Natural killer cell treated with Interleukin-12 subunit alpha and Interleukin-12 subunit beta and Interleukin-15 and Interleukin-18, amount 100 ng/mL, for 72 hours (primary cell): ENCODE results near the gene VEZF1. TPM values are rescaled to one million over a fixed set of nuclear protein-coding genes. Genes with fewer than 3 reads are reported as not detected.

Experiments used
- ATAC-seq, 2 donors: fragments of 150-1000 bp; cut with Tn5 transposase in 1 of 2; sonication (Bioruptor Pico), chemical (Tn5 transposase) in 1 of 2; 2 replicates each; pipeline ENCODE4 v1.10.0; 2021
- DNase-seq: peaks from one replicate; pipeline ENCODE4 v3.0.0; 2022; ENCODE audit warnings: low spot score
- H3K27ac Mint-ChIP-seq, 2 donors: 1 replicate in 1 of 2; 2 replicates in 1 of 2; pipeline ENCODE4 v1.8.0; 2022; ENCODE audit warnings: mixed read lengths in 2 of 2, mild to moderate bottlenecking in 1 of 2, moderate library complexity in 1 of 2
- H3K27me3 Mint-ChIP-seq, 2 donors: 1 replicate in 1 of 2; 2 replicates in 1 of 2; pipeline ENCODE4 v1.8.0; 2022; ENCODE audit warnings: mixed read lengths in 2 of 2
- H3K36me3 Mint-ChIP-seq: one replicate; pipeline ENCODE4 v1.8.0; 2022; ENCODE audit warnings: mixed read lengths
- H3K4me1 Mint-ChIP-seq, 2 donors: 1 replicate in 1 of 2; 2 replicates in 1 of 2; pipeline ENCODE4 v1.8.0; 2022; ENCODE audit warnings: low read depth in 2 of 2, mixed read lengths in 2 of 2, mild to moderate bottlenecking in 1 of 2
- H3K4me3 Mint-ChIP-seq: one replicate; pipeline ENCODE4 v1.8.0; 2022; ENCODE audit warnings: mixed read lengths
- H3K9me3 Mint-ChIP-seq: 2 replicates; pipeline ENCODE4 v1.8.0; 2022; ENCODE audit warnings: mixed read lengths
- total RNA-seq, 2 donors: library from RNA; stranded (reverse); gene quantifications; one replicate each; pipeline ENCODE4 v1.2.3, GENCODE V29; 2022

The VEZF1 gene
- total RNA-seq, 2 donors from 2014 or later = 29.1 to 31.8 TPM

GRCh38 chr17:57991537-57991936 lies 3.5 kb upstream of the VEZF1 start:
- no peak overlapping the region for H3K4me3 Mint-ChIP-seq
- DNase-seq = no peak
- H3K4me1 Mint-ChIP-seq = peaks cover 37 to 43% of the 10 kb centered on the region in 2 donors
- H3K27me3 Mint-ChIP-seq = no peaks in the 10 kb centered on the region
- no peaks in the 10 kb centered on the region for H3K36me3 Mint-ChIP-seq
- H3K27ac Mint-ChIP-seq = no peak overlapping the region
- H3K9me3 Mint-ChIP-seq = no peaks in the 10 kb centered on the region
- no peak for ATAC-seq

- no peaks in the 10 kb centered on the region for H3K9me3 Mint-ChIP-seq
- peak overlapping the region; percentile 89 for H3K4me3 Mint-ChIP-seq
- no peaks in the 10 kb centered on the region for H3K27me3 Mint-ChIP-seq
- peak overlapping the region; percentile 86 to 95 for H3K27ac Mint-ChIP-seq
- no peaks in the 10 kb centered on the region for H3K36me3 Mint-ChIP-seq
- ATAC-seq (no peak), DNase-seq (no peak)
- H3K4me1 Mint-ChIP-seq = peaks cover 44 to 46% of the 10 kb centered on the region in 2 donors
Observed at GRCh38 chr17:57990037-57990436, 2.0 kb upstream of the VEZF1 start.

- Mint-ChIP-seq H3K4me3 (peak overlapping the region; percentile 94), H3K4me1 (peaks cover 52 to 53% of the 10 kb centered on the region in 2 donors), H3K36me3 (no peaks in the 10 kb centered on the region), H3K9me3 (no peaks in the 10 kb centered on the region), H3K27me3 (no peaks in the 10 kb centered on the region), H3K27ac (peak overlapping the region; percentile 86 to 95)
- DNase-seq (no peak), ATAC-seq (peak; percentile 87 to 88)
Observed at GRCh38 chr17:57988301-57989250, 522 bp upstream of the VEZF1 start.

- Mint-ChIP-seq H3K4me3 (peak overlapping the region; percentile 94), H3K4me1 (peaks cover 60 to 67% of the 10 kb centered on the region in 2 donors), H3K27ac (peak overlapping the region; percentile 86 to 88), H3K36me3 (peaks cover 9% of the 10 kb centered on the region), H3K9me3 (no peaks in the 10 kb centered on the region), H3K27me3 (no peaks in the 10 kb centered on the region)
- peak; percentile 71 for DNase-seq
- ATAC-seq = peak in 1 of 2 donors; percentile 29
Observed at GRCh38 chr17:57986841-57987580, 1.0 kb downstream of the VEZF1 start.

GRCh38 chr17:57985675-57985974 lies 2.4 kb downstream of the VEZF1 start:
- Mint-ChIP-seq H3K27ac (no peak overlapping the region), H3K4me1 (peaks cover 66 to 81% of the 10 kb centered on the region in 2 donors), H3K9me3 (no peaks in the 10 kb centered on the region), H3K36me3 (peaks cover 21% of the 10 kb centered on the region), H3K27me3 (no peaks in the 10 kb centered on the region), H3K4me3 (peak overlapping the region; percentile 94)
- DNase-seq (no peak), ATAC-seq (no peak)

- DNase-seq (no peak), ATAC-seq (no peak)
- no peaks in the 10 kb centered on the region for H3K27me3 Mint-ChIP-seq
- H3K27ac Mint-ChIP-seq = peak overlapping the region in 1 of 2 donors; percentile 32
- H3K4me3 Mint-ChIP-seq = peak overlapping the region; percentile 94
- H3K4me1 Mint-ChIP-seq = peaks cover 66 to 81% of the 10 kb centered on the region in 2 donors
- peaks cover 22% of the 10 kb centered on the region for H3K36me3 Mint-ChIP-seq
- H3K9me3 Mint-ChIP-seq = no peaks in the 10 kb centered on the region
Observed at GRCh38 chr17:57984936-57985674, 2.9 kb downstream of the VEZF1 start.

GRCh38 chr17:57984261-57984890 lies 3.7 kb downstream of the VEZF1 start:
- H3K4me1 Mint-ChIP-seq = peaks cover 59 to 74% of the 10 kb centered on the region in 2 donors

GRCh38 chr17:57983446-57983845 lies 4.6 kb downstream of the VEZF1 start:
- peaks cover 33% of the 10 kb centered on the region for H3K36me3 Mint-ChIP-seq
- DNase-seq (no peak), ATAC-seq (no peak)
- no peaks in the 10 kb centered on the region for H3K9me3 Mint-ChIP-seq
- H3K4me1 Mint-ChIP-seq = peaks cover 55 to 70% of the 10 kb centered on the region in 2 donors
- peak overlapping the region; percentile 69 for H3K4me3 Mint-ChIP-seq
- no peak overlapping the region for H3K27ac Mint-ChIP-seq
- H3K27me3 Mint-ChIP-seq = no peaks in the 10 kb centered on the region

More at GRCh38 chr17:57984261-57984890, 3.7 kb downstream of the VEZF1 start:
- DNase-seq (no peak), ATAC-seq (no peak)
- Mint-ChIP-seq H3K36me3 (peaks cover 23% of the 10 kb centered on the region), H3K27ac (peak overlapping the region in 1 of 2 donors; percentile 32), H3K9me3 (no peaks in the 10 kb centered on the region), H3K4me3 (peak overlapping the region; percentile 69), H3K27me3 (no peaks in the 10 kb centered on the region)

- H3K36me3 Mint-ChIP-seq = peaks cover 40% of the 10 kb centered on the region
- H3K9me3 Mint-ChIP-seq = no peaks in the 10 kb centered on the region
- peak overlapping the region; percentile 57 for H3K4me3 Mint-ChIP-seq
- no peaks in the 10 kb centered on the region for H3K27me3 Mint-ChIP-seq
- peak; percentile 26 to 56 for ATAC-seq
- no peak for DNase-seq
- no peak overlapping the region for H3K27ac Mint-ChIP-seq
- peaks cover 54 to 76% of the 10 kb centered on the region in 2 donors for H3K4me1 Mint-ChIP-seq
Observed at GRCh38 chr17:57982452-57983170, 5.4 kb downstream of the VEZF1 start.

- H3K27ac Mint-ChIP-seq = no peak overlapping the region
- H3K9me3 Mint-ChIP-seq = no peaks in the 10 kb centered on the region
- DNase-seq (no peak), ATAC-seq (no peak)
- peaks cover 52% of the 10 kb centered on the region for H3K36me3 Mint-ChIP-seq
- no peaks in the 10 kb centered on the region for H3K27me3 Mint-ChIP-seq
- H3K4me1 Mint-ChIP-seq = peaks cover 41 to 60% of the 10 kb centered on the region in 2 donors
- no peak overlapping the region for H3K4me3 Mint-ChIP-seq
Observed at GRCh38 chr17:57980522-57980921, 7.5 kb downstream of the VEZF1 start.

- Mint-ChIP-seq H3K36me3 (peaks cover 63% of the 10 kb centered on the region), H3K9me3 (no peaks in the 10 kb centered on the region), H3K27ac (peak overlapping the region in 1 of 2 donors; percentile 15), H3K4me3 (no peak overlapping the region), H3K27me3 (no peaks in the 10 kb centered on the region), H3K4me1 (peaks cover 27 to 46% of the 10 kb centered on the region in 2 donors)
- DNase-seq = no peak
- no peak for ATAC-seq
Observed at GRCh38 chr17:57979076-57979475, 9.0 kb downstream of the VEZF1 start.

GRCh38 chr17:57976594-57976993 lies 11.5 kb downstream of the VEZF1 start:
- Mint-ChIP-seq H3K9me3 (no peaks in the 10 kb centered on the region), H3K27me3 (no peaks in the 10 kb centered on the region), H3K4me3 (no peak overlapping the region), H3K4me1 (peaks cover 5 to 21% of the 10 kb centered on the region in 2 donors), H3K36me3 (peaks cover 51% of the 10 kb centered on the region), H3K27ac (no peak overlapping the region)
- DNase-seq = no peak
- no peak for ATAC-seq
